HFF-Myc (cell line): ENCODE results near the gene PDIA6.

Experiments
- DNase-seq: peaks from one replicate; pipeline ENCODE4 v3.0.0-alpha.2; 2011; ENCODE audit warnings: low read depth; ENCODE audit errors: extremely low read depth
- H3K4me3 ChIP-seq: replicated peaks from 2 replicates; pipeline ENCODE4 v1.5.1; 2011; ENCODE audit warnings: low read depth, mild to moderate bottlenecking, control low read depth, low read length
- CTCF ChIP-seq: IDR thresholded peaks from 2 replicates; pipeline ENCODE4 v1.5.1; 2012; ENCODE audit warnings: mild to moderate bottlenecking, low read depth, low read length, control low read depth; ENCODE audit errors: missing control alignments

The PDIA6 gene

GRCh38 chr2:10733566-10733925 is 79.0 kb downstream of the PDIA6 start:
- H3K4me3 ChIP-seq = no peak overlapping the region
- no peak for DNase-seq
- TF ChIP-seq CTCF = no peak
